H1 (cell line): ENCODE data around the gene COL8A2. TPM values are rescaled to one million over a fixed set of nuclear protein-coding genes. Genes with fewer than 3 reads are reported as not detected.

Experiments
- CHD7 ChIP-seq: fragments of 300-600 bp; sonication (generic); IDR thresholded peaks from 2 replicates; pipeline ENCODE4 v1.7.1; 2012; ENCODE audit warnings: low read length, moderate library complexity, mild to moderate bottlenecking, inconsistent platforms; ENCODE audit not compliant: insufficient replicate concordance
- CREB1 ChIP-seq: IDR thresholded peaks from 2 replicates; pipeline ENCODE4 v1.6.1; 2012; ENCODE audit warnings: inconsistent platforms
- EGR1 ChIP-seq: IDR thresholded peaks from 2 replicates; pipeline ENCODE4 v1.6.1; 2011; ENCODE audit warnings: low read depth, low read length, borderline replicate concordance
- EP300 ChIP-seq, 2 experiments: IDR thresholded peaks; 1 replicate in 1 of 2; 2 replicates in 1 of 2; pipeline ENCODE4 v1.6.1; 2011 to 2012; ENCODE audit warnings: low read depth in 2 of 2, low read length in 2 of 2, mild to moderate bottlenecking in 2 of 2, borderline replicate concordance in 1 of 2, inconsistent platforms in 1 of 2, moderate library complexity in 1 of 2
- HDAC2 ChIP-seq, 2 experiments: fragments of 300-600 bp in 1 of 2; sonication (generic) in 1 of 2; IDR thresholded peaks; 2 replicates each; pipeline ENCODE4 v1.6.1; 2011 to 2012; ENCODE audit warnings: low read depth in 2 of 2, low read length in 2 of 2, mild to moderate bottlenecking in 2 of 2, moderate library complexity in 2 of 2, borderline replicate concordance in 1 of 2, inconsistent platforms in 1 of 2
- HDAC6 ChIP-seq: IDR thresholded peaks from one replicate; pipeline ENCODE4 v1.7.1; 2012; ENCODE audit warnings: low read depth, mild to moderate bottlenecking, inconsistent platforms, low read length, moderate library complexity
- NANOG ChIP-seq: IDR thresholded peaks from 2 replicates; pipeline ENCODE4 v1.6.1; 2011; ENCODE audit warnings: low read length, low read depth, mild to moderate bottlenecking, inconsistent platforms; ENCODE audit not compliant: insufficient read depth, poor library complexity, severe bottlenecking
- SRF ChIP-seq: IDR thresholded peaks from 2 replicates; pipeline ENCODE4 v1.6.1; 2011; ENCODE audit warnings: mild to moderate bottlenecking, low read depth, low read length, moderate library complexity
- ZNF274 ChIP-seq: IDR thresholded peaks from 2 replicates; pipeline ENCODE4 v1.7.0; 2012; ENCODE audit warnings: low read length, borderline replicate concordance; ENCODE audit errors: extremely low read depth
- polyA plus RNA-seq, 7 experiments: library from polyadenylated mRNA; depleted of rRNA in 3 of 7; stranded (reverse) in 5 of 7; unstranded in 2 of 7; fragments of >200 nt in 5 of 7; fragments of 200-250 nt in 2 of 7; gene quantifications; 1 replicate in 5 of 7; 2 replicates in 1 of 7; 4 replicates in 1 of 7; pipeline versions ENCODE4 v1.2.1 to v1.2.3, GENCODE V29; 2011 to 2013; ENCODE audit warnings: missing spikeins in 2 of 7, mixed read lengths in 2 of 7
- total RNA-seq: library from RNA; stranded (reverse); fragmentation: NEBNext Ultra II Directional; extraction: Animal tissue kit (Norgen Biotek cat#: 25700); gene quantifications from 2 replicates; pipeline ENCODE4 v1.2.1, GENCODE V29; 2021

The COL8A2 gene
- total and polyA plus RNA-seq, 2 of the 8 experiments (the other 6 are each of a cell fraction or from before 2014, with no cell fraction given), result 2.1 to 2.8 TPM

- TF ChIP-seq CHD7 (no peak), NANOG (no peak), EP300 (IDR thresholded peaks at IDR 0.05; ENCODE audit: borderline replicate concordance in 1 of 2, low read depth in 2 of 2, low read length in 2 of 2) (no peak), HDAC6 (no peak), HDAC2 (IDR thresholded peaks at IDR 0.05; ENCODE audit: borderline replicate concordance in 1 of 2, low read depth in 2 of 2, low read length in 2 of 2) (no peak), ZNF274 (no peak), EGR1 (no peak), CREB1 (no peak), SRF (no peak)
Measured at GRCh38 chr1:36097693-36098585, 27.1 kb downstream of the COL8A2 start (continued).
